ENCODE measurements around the gene MAPT. TPM values are rescaled to one million over a fixed set of nuclear protein-coding genes. Genes with fewer than 3 reads are reported as not detected.

The MAPT gene
- total RNA-seq, 2 experiments from 2014 or later: 1.3 to 1.4 TPM

DNA sequence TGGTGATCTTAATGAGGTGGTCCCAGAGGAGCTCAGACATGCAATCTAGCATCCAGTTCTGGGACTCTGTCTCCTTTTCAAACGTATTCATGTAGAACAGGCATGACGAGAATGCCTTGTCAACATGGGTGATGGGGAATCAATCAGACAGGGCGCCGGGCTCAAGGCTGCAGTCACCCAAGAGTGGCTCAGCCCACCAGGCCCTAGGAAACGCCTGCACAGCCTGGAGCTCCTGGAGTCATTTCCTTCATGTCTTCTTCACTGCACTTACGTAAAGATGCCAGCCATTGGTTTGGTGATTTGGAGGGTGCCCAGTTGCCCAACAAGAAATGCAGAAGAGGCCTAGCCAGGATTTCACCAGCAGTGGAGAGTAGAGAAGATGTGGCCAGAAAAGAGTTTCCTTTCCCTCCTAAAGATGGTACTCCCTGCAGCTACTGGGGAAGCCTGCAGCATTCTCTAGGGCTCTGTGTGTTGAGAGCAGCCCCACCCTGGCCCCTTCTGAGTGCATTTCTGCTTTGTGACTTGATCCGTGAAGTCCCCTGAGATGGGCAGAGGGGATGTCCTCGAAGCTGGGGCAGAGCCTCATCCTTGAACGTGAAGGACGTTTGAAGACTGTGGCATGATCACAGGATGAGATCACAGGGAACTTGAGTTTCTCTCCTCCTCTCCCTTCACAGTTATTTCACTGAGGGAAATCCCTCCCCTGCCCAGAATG is 80.7 kb downstream of the MAPT start:
- ChIA-PET CTCF (no interaction called here), POLR2A (no interaction called here)
- H3K27ac Mint-ChIP-seq: no peak overlapping the region
- TF ChIP-seq CTCF (IDR thresholded peaks at IDR 0.05): no peak
- intact Hi-C loops (cut with micrococcal nuclease): no loop called here
- peaks cover 2% of the 10 kb centered on the region for H3K9me3 Mint-ChIP-seq
- H3K4me3 Mint-ChIP-seq: no peak overlapping the region
- DNase-seq (no peak), ATAC-seq (no peak)
- peaks cover 3% of the 10 kb centered on the region for H3K27me3 Mint-ChIP-seq
- no peaks in the 10 kb centered on the region for H3K4me1 Mint-ChIP-seq (ENCODE audit: low read depth)
- H3K36me3 Mint-ChIP-seq (ENCODE audit: low read depth): no peaks in the 10 kb centered on the region

- CTCF ChIA-PET: no interaction called here
- ATAC-seq: no peak
- intact Hi-C loops (cut with micrococcal nuclease): no loop called here
These were observed 81.4 kb downstream of the MAPT start for GRCh38 chr17:45975640-45976295.

DNA sequence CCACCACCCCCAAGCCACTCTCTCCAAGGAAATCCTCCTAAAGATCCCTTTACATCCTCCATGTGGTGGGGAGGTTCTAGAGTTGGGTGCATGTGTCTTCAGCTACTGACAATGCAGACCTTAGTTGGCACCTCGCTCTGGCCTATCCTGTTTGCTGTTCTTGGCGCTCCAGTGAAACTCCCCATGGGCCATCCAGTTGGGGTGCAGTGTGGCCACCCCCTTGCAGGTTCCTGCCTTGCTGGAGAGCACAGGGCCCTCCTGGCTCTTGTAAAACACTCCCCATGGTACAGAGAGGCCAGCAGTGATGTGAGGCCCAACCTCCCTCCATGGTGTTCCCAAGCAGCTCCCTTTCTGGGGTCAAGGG is 82.0 kb downstream of the MAPT start:
- DNase-seq (no peak), ATAC-seq (no peak)
- CTCF ChIA-PET: no interaction called here
- Mint-ChIP-seq H3K9me3 (peaks cover 2% of the 10 kb centered on the region), H3K27ac (no peak overlapping the region), H3K4me3 (no peak overlapping the region), H3K27me3 (peaks cover 3% of the 10 kb centered on the region), H3K36me3 (ENCODE audit: low read depth) (no peaks in the 10 kb centered on the region), H3K4me1 (ENCODE audit: low read depth) (no peaks in the 10 kb centered on the region)
- POLR2A ChIA-PET: interaction anchor here (0.8 kb wide), 1 partner anchor 10 kb away, joined by 4 read pairs; no protein-coding TSS in a partner anchor
- TF ChIP-seq CTCF (IDR thresholded peaks at IDR 0.05): no peak
- intact Hi-C loops (cut with micrococcal nuclease): no loop called here

More at GRCh38 chr17:45975640-45976295, 81.4 kb downstream of the MAPT start:
- Mint-ChIP-seq H3K27me3 (peaks cover 3% of the 10 kb centered on the region), H3K4me3 (no peak overlapping the region), H3K9me3 (peaks cover 2% of the 10 kb centered on the region), H3K36me3 (ENCODE audit: low read depth) (no peaks in the 10 kb centered on the region), H3K4me1 (ENCODE audit: low read depth) (no peaks in the 10 kb centered on the region), H3K27ac (no peak overlapping the region)
- no peak for TF ChIP-seq CTCF (IDR thresholded peaks at IDR 0.05)
- POLR2A ChIA-PET: no interaction called here
- no peak for DNase-seq

GRCh38 chr17:45976755-45977505 is 82.6 kb downstream of the MAPT start:
- CTCF ChIA-PET: no interaction called here
- Mint-ChIP-seq H3K4me1 (ENCODE audit: low read depth) (no peaks in the 10 kb centered on the region), H3K27ac (no peak overlapping the region), H3K9me3 (peaks cover 2% of the 10 kb centered on the region), H3K27me3 (peaks cover 3% of the 10 kb centered on the region), H3K36me3 (ENCODE audit: low read depth) (no peaks in the 10 kb centered on the region), H3K4me3 (no peak overlapping the region)
- POLR2A ChIA-PET: interaction anchor here (0.8 kb wide), 1 partner anchor 9 kb away, joined by 4 read pairs; no protein-coding TSS in a partner anchor
- intact Hi-C loops (cut with micrococcal nuclease): no loop called here
- DNase-seq: no peak
- no peak for ATAC-seq
- TF ChIP-seq CTCF (IDR thresholded peaks at IDR 0.05): no peak

DNA sequence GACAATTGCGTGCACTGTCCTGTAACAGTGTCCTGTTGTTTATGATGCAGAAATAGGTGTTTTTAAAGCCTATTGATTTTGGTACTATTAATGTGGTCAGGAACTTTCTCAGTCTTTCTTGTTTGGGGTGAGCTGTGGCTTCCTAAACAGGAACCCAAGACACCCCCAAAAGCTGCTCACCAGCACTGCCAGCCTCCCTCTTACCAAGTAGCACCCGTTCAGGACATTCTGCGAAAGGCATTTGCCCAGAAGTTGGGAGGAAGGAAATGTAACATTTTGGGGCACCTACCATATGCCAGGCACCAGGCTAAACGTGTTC is 83.1 kb downstream of the MAPT start:
- CTCF ChIA-PET: no interaction called here
- POLR2A ChIA-PET: no interaction called here
- Mint-ChIP-seq H3K27me3 (peaks cover 1% of the 10 kb centered on the region), H3K27ac (no peak overlapping the region), H3K36me3 (ENCODE audit: low read depth) (no peaks in the 10 kb centered on the region), H3K9me3 (no peaks in the 10 kb centered on the region), H3K4me1 (ENCODE audit: low read depth) (no peaks in the 10 kb centered on the region), H3K4me3 (no peak overlapping the region)
- no peak for ATAC-seq
- intact Hi-C loops (cut with micrococcal nuclease): no loop called here
- TF ChIP-seq CTCF (IDR thresholded peaks at IDR 0.05): no peak
- DNase-seq: no peak

Data from activated CD8-positive, alpha-beta T cell treated with anti-CD3 and anti-CD28 coated beads for 36 hours (primary cell).